ENCODE results near the gene CTIF. TPM values are rescaled to one million over a fixed set of nuclear protein-coding genes. Genes with fewer than 3 reads are reported as not detected.

The CTIF gene
- total RNA-seq, 1 donor from 2014 or later, result 51.5 TPM

DNA sequence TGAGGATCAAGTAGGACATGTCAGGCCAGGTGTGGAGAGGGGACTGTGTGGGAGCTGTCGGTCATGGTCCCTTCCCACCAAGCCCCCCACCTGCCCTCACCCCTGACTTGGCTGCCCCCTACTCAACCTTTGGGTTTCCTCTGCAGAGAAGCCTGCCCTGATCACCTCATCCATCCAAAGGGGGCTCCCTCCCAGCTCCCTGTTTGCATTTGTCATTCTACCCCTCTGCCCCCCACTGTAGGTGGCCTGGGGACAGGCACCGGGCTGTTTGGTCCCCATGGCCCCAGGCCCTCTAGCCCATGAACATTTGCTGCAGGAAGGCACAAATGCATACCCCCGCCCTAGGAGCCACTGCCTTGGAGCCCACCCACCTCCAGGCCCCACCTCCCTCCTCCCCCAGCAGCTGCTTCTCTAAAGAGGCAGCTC lies 296.9 kb downstream of the CTIF start:
- DNase-seq (ENCODE audit: low spot score), result no peak
- H3K4me1 Mint-ChIP-seq (ENCODE audit: unreplicated experiment), result peaks cover 56% of the 10 kb centered on the region
- no peak overlapping the region for H3K4me3 Mint-ChIP-seq (ENCODE audit: unreplicated experiment)
- no peaks in the 10 kb centered on the region for H3K36me3 Mint-ChIP-seq (ENCODE audit: low read depth, unreplicated experiment)
- H3K27ac Mint-ChIP-seq (ENCODE audit: unreplicated experiment), result no peak overlapping the region
- TF ChIP-seq, protein P1, sequence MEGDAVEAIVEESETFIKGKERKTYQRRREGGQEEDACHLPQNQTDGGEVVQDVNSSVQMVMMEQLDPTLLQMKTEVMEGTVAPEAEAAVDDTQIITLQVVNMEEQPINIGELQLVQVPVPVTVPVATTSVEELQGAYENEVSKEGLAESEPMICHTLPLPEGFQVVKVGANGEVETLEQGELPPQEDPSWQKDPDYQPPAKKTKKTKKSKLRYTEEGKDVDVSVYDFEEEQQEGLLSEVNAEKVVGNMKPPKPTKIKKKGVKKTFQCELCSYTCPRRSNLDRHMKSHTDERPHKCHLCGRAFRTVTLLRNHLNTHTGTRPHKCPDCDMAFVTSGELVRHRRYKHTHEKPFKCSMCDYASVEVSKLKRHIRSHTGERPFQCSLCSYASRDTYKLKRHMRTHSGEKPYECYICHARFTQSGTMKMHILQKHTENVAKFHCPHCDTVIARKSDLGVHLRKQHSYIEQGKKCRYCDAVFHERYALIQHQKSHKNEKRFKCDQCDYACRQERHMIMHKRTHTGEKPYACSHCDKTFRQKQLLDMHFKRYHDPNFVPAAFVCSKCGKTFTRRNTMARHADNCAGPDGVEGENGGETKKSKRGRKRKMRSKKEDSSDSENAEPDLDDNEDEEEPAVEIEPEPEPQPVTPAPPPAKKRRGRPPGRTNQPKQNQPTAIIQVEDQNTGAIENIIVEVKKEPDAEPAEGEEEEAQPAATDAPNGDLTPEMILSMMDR (IDR thresholded peaks at IDR 0.05; ENCODE audit: unreplicated experiment), result no peak
- H3K9me3 Mint-ChIP-seq (ENCODE audit: unreplicated experiment), result no peaks in the 10 kb centered on the region
- peaks cover 13% of the 10 kb centered on the region for H3K27me3 Mint-ChIP-seq (ENCODE audit: unreplicated experiment)

DNA sequence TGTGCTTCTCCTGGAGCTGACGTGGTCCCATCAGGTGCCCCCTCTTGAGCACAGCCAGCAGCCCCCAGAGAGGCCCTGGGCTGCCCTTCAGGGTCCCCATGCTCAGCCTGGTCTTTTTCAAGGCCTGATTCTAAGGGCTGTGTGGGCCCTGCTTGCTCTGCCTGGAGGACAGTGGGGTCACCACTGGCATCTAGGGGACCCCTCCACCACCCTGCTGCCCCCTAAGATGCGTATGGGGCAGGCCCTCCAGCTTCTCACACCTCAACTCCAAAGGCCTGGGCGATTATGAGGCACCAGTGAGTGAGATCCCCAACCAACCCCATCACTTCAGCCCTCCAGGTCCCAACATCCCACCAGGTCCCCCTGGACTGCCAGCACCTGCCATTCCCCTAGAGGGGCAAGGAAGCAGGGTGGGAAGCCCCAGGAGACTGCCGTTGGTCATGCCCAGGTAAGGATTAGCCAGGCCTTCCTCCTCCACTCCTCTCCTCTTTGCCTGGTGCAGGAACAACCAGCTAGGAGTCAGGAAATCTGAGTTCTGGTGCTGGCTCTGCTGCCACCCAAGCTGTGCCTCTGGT lies 297.5 kb downstream of the CTIF start:
- H3K27me3 Mint-ChIP-seq (ENCODE audit: unreplicated experiment), result peaks cover 13% of the 10 kb centered on the region
- peaks cover 56% of the 10 kb centered on the region for H3K4me1 Mint-ChIP-seq (ENCODE audit: unreplicated experiment)
- no peak overlapping the region for H3K27ac Mint-ChIP-seq (ENCODE audit: unreplicated experiment)
- TF ChIP-seq, protein P1 (IDR thresholded peaks at IDR 0.05; ENCODE audit: unreplicated experiment), result no peak
- H3K9me3 Mint-ChIP-seq (ENCODE audit: unreplicated experiment), result no peaks in the 10 kb centered on the region
- DNase-seq (ENCODE audit: low spot score), result no peak
- no peaks in the 10 kb centered on the region for H3K36me3 Mint-ChIP-seq (ENCODE audit: low read depth, unreplicated experiment)
- no peak overlapping the region for H3K4me3 Mint-ChIP-seq (ENCODE audit: unreplicated experiment)

DNA sequence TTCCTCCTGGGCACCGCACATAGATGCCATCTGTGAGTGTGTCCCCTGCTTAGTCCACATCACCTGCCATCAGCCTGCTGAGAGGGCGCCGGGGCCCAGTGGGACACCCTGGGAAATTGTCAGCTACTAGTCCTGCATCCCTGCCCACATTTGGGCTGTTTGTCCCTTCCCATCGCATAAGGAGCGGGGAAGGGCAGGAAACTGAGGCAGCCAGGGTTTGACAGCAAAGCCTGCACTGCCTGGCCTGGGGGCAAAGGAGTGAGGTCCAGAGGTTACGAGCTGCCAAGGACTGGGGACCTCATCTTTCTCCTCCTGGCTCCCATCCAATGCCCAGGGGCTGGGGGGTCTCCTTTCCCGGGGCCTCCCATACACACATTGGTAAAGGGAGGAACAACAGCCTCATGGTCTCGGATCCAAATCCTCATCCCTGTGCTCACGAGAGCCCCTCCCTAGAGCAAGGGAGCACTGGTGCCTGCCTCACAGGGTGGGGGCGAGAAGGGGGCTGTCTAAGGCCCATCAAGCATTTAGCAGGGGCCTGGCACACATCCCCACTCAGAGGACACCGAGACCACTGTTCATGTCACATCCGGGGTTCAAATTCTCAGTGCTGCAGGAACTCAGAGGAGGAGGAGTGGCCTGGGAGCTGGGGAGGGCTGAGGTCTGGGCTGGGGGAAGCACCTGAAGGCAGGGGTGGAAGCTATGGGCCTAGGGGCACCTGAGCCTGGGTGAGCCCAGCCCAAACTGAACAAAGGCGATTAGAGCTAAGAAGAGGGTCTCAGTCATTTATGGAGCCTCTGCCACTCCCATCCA lies 298.2 kb downstream of the CTIF start:
- TF ChIP-seq, protein P1 (IDR thresholded peaks at IDR 0.05; ENCODE audit: unreplicated experiment), result no peak
- H3K4me1 Mint-ChIP-seq (ENCODE audit: unreplicated experiment), result peaks cover 61% of the 10 kb centered on the region
- DNase-seq (ENCODE audit: low spot score), result no peak

DNA sequence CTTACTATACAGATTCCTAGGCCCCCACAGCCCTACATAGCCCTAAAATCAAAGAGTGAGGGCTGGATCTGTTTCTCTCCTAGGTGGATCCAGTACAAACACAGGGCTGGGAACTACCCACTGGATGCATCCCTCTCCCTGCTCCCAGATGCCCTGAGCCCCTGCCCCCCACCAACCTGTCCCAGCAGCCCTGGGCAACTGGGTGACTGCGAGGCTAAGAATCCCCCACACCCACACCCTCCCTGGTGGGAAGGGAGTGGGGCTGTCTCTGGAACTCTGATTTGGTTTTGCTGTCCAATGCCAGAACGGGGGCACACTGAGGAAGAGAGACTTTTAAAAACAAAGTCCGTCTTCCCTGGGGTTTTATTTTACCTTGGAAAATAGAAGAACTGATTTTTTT lies 298.8 kb downstream of the CTIF start:
- Mint-ChIP-seq H3K4me3 (ENCODE audit: unreplicated experiment) (no peak overlapping the region), H3K9me3 (ENCODE audit: unreplicated experiment) (no peaks in the 10 kb centered on the region), H3K27ac (ENCODE audit: unreplicated experiment) (no peak overlapping the region), H3K36me3 (ENCODE audit: low read depth, unreplicated experiment) (no peaks in the 10 kb centered on the region), H3K27me3 (ENCODE audit: unreplicated experiment) (peaks cover 19% of the 10 kb centered on the region), H3K4me1 (ENCODE audit: unreplicated experiment) (peaks cover 62% of the 10 kb centered on the region)
- TF ChIP-seq, protein P1 (IDR thresholded peaks at IDR 0.05; ENCODE audit: unreplicated experiment), result no peak
- DNase-seq (ENCODE audit: low spot score), result no peak

More for the DNA sequence above, 298.2 kb downstream of the CTIF start:
- H3K4me3 Mint-ChIP-seq (ENCODE audit: unreplicated experiment), result no peak overlapping the region
- peaks cover 16% of the 10 kb centered on the region for H3K27me3 Mint-ChIP-seq (ENCODE audit: unreplicated experiment)
- H3K9me3 Mint-ChIP-seq (ENCODE audit: unreplicated experiment), result no peaks in the 10 kb centered on the region
- H3K27ac Mint-ChIP-seq (ENCODE audit: unreplicated experiment), result no peak overlapping the region
- H3K36me3 Mint-ChIP-seq (ENCODE audit: low read depth, unreplicated experiment), result no peaks in the 10 kb centered on the region
